Stimulated activated CD4-positive, alpha-beta T cell treated with anti-CD3 and anti-CD28 coated beads, TNF-alpha, amount 100 ng/mL, for 24 hours (primary cell): ENCODE measurements around the gene MCF2L2.
"Not testable (repeated sequence)": the region's sequence is repeated elsewhere in the genome, so short reads cannot be mapped to it uniquely, and the experiment has no call there.

ENCODE experiments used
- DNase-seq, 3 experiments: peaks; one replicate each; pipeline ENCODE4 v3.0.0-alpha.2; 2020; ENCODE audit warnings: low read depth in 3 of 3

The MCF2L2 gene

GRCh38 chr3:183239046-183239445, 189.4 kb downstream of the MCF2L2 start:
- DNase-seq = no peak

DNA sequence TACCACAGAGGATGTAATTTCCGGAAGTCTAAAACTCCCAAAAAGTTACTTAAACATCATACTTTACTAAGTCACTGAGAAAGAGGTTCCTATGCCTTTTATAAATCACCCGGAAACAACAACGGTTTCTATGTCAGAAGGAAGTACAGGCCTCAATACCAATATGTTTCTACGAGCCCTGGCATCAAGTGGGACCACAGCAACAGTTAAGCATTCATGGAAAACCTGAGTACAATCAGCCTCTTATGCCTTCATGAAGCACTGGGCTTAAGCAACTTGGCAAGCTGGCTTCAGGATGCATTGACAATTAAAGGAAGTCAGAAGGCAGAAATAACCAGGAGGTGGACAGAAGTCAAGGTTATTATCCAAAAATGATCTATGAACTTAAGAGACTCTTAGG, 194.5 kb downstream of the MCF2L2 start:
- DNase-seq = no peak

GRCh38 chr3:183230826-183231225, 197.6 kb downstream of the MCF2L2 start:
- no peak for DNase-seq

GRCh38 chr3:183230251-183230650, 198.2 kb downstream of the MCF2L2 start:
- not testable (repeated sequence) for DNase-seq

DNA sequence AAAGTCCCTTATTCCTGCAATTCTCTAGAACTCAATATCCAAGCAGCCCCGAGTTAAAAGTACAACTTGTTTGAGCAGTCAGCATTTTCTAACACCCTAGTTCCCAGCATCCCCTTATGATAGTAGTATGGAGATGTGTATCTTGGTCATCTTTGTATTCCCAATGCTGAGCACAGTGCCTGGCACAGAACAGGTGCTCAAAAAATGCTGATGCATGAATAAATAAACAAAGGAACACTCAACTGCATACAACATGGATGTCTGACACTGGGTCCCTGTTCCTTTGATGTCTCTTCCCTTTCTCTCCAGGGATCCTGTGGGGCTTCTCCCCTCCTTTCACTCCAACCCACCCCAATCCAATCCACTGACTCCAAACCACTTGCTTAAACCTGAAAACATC, 199.2 kb downstream of the MCF2L2 start:
- no peak for DNase-seq

GRCh38 chr3:183227586-183227985, 200.8 kb downstream of the MCF2L2 start:
- peak in 1 of 3 experiments; percentile 38 for DNase-seq

DNA sequence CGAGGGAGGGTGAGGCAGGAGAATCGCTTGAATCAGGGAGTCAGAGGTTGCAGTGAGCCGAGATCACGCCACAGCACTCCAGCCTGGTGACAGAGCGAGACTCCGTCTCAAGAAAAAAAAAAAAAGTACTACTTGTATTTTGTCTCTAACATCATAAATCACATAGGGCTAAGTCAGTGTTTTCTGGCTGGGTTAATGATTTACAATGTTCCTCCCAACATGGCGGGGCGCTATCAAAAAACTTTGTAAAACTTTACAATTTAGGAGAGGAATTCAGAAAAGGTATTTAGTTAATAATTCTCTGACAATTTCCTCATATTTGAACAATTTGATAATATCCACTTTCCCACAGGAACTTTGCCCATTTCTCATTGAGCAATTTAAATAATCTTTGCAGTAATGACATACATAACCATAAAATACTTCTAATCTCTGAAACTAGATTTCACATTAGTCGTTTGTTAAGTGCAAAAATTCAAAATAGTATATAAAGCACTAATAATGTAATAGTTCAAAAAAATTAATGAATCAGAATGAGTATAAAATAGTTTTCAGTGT, 202.0 kb downstream of the MCF2L2 start:
- DNase-seq = no peak

- DNase-seq = peak in 1 of 3 experiments; percentile 40
Observed at GRCh38 chr3:183224180-183224970, 204.0 kb downstream of the MCF2L2 start.

GRCh38 chr3:183222631-183223235, 205.7 kb downstream of the MCF2L2 start:
- DNase-seq = no peak

GRCh38 chr3:183220828-183221227, 207.6 kb downstream of the MCF2L2 start:
- no peak for DNase-seq

GRCh38 chr3:183218826-183219225, 209.6 kb downstream of the MCF2L2 start:
- DNase-seq = no peak

GRCh38 chr3:183217548-183218332, 210.7 kb downstream of the MCF2L2 start:
- no peak for DNase-seq

DNA sequence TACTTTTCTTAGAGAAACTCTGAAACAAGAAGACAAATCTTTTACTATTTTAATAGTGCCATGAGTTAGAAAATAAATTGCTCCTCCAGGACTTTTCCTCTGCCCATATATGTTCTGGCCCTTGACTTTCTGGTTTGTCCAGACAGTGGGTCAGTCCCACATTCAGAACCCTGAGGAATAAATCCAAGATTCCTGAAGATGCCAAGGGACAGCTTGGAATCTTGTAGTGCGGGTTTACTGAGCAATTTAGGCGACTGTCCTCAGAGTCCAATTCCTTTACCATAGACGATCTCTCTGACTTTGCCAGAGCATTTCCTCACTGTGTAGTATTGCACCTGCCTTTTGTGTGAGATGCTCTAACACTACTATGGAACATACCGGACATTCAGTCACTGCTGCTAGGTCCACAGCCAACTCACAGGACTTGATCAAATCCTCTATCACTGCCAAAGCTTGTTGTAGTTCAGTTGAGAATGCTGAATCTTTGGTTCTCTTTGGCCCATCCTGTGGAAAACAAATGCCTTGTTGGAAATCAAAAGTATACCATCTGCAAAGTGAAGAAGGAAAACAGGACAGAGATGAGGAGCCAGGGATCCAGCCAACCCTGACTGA, 212.7 kb downstream of the MCF2L2 start:
- DNase-seq = no peak

DNA sequence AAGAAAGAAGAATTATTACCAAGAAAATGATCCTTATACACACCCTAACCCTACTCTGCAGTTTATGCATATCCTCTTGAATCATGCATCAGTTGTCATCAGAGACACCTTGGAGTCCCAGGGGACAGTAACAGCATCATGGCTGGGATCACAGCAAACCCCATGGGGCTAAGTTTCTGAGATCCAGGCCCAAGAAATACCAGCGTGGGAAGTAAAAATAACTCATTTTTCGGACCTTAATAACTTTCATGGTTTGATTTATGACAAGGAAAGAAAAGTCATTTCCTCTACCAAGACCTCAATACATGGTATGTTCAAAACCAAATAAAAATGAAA, 214.2 kb downstream of the MCF2L2 start:
- DNase-seq = no peak

GRCh38 chr3:183213415-183214276, 214.8 kb downstream of the MCF2L2 start:
- no peak for DNase-seq

DNA sequence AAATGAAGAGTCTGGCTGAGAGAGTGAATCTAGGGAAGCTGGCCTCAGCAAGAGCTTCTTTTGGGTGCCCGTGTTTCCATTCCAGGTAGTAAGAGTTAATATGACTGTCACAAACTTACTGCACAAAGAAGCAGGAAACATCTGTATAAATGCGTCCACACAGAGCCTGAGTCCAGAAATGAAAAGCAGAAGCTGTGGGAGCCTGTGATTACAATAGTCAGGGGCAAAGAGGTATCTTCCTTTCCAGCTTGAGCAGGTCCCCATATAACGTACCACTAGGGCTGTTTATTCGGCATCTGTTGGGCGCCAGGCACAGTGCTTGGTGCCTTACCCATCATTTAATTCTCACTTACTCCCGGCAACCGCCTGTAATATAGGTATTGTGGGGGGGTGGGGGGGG, 215.9 kb downstream of the MCF2L2 start:
- DNase-seq = no peak

DNA sequence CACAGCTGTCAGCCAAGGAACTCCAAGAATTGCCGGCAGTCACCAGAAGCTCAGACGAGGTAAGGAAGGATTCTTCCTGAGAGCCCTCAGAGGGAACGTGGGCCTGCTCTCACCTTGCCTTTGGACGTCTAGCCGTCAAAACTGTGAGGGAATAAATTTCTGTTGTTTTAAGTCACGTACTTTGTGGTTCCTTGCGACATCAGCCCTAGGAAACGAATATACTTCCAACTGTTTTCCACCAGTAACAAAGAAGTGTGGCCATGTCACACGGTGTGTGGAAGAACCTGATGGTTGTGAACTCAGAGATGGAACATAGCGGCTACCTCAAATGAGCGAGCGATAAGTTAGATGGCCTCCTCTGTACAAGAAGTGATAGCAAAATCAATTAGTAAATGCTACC, 216.3 kb downstream of the MCF2L2 start:
- no peak for DNase-seq

DNA sequence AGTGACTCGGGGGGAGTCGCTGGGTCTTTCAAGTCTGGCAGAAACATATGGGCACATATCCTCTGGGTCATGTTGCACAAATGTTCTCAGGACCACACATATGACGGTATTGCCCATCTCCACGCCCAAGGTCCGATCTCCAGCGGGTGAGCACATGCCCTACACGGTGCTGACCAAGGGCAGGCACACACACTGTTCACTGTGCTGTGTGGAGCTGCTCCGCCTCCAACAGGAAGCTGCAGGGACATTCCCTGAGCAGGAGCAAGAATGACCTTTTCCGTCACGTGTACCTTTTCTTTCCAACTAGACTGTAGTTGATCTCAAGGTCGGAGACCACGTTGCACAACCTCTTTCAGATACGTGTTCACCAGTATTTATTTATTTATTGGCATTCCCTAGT, 217.1 kb downstream of the MCF2L2 start:
- no peak for DNase-seq

DNA sequence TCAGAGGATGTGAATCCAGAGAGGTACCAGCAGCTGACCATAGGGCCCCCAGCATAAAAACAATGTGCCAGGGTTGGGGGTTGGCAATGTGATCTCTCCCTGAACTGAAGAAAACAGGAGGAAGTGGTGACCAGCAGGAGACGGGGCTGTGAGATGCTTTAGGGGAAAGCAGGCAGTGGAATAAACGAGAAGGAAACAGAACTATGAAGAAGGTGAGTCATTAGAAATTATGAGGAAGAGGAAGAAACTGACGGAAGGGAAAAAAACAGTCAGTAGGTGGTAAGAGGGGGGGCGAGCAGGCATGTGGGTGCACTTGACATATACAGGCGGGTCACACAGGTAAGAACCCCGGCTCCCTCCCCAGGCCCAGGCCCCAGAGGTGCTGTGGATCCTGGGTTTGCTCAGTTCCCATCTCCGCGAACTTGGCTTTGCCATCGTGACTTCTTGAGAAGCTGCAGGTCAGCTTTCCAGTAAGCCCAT, 217.5 kb downstream of the MCF2L2 start:
- peak in 1 of 3 experiments; percentile 58 for DNase-seq

- DNase-seq = no peak
Observed at GRCh38 chr3:183210341-183210740, 218.1 kb downstream of the MCF2L2 start.

GRCh38 chr3:183208800-183209199, 219.6 kb downstream of the MCF2L2 start:
- no peak for DNase-seq
